Heart left ventricle (tissue), 13 donors: Measurements from ENCODE around the gene MCL1.

ENCODE experiments used
- POLR2A ChIP-seq, 2 donors: fragments of 450-650 bp; IDR thresholded peaks; one replicate each; pipeline ENCODE4 v1.6.1; 2017; ENCODE audit warnings: antibody characterized with exemption in 2 of 2, mild to moderate bottlenecking in 2 of 2, moderate library complexity in 2 of 2
- TF ChIP-seq, protein P1 (sequence below), 12 donors: fragments of 200-600 bp; sonication (generic) in 4 of 12; IDR thresholded peaks; one replicate each; pipeline versions ENCODE4 v1.5.0 to v1.8.0; 2018 to 2022; ENCODE audit warnings: antibody characterized with exemption in 12 of 12, mild to moderate bottlenecking in 5 of 12
- donor health status: ischemic (EF 13 %, LVEDD 7.1; RV severe dilation, severe dysfunction).
- donor health status: DM: no; HTN: yes; CAD: no.
- donor health status: DM: no; HTN: no; CAD: no.
- donor health status: ischemic (EF 25% LVEDD 6.9; RV normal size, moderate dysfunction).
- donor health status: ischemic (EF 25% LVEDD 5.7; RV mildly dilated, moderate dysfunction).
- donor health status: ischemic (EF 35%, LVEDD 5.7; RV mildly dilated, moderate dysfunction).
- donor health status: nonischemic (EF 11% LVEDD 7.7; RV severe dilation, severe dysfunction).
- donor health status: DM: yes; HTN: yes; CAD: no.
- donor health status: PGD.
- donor health status: ischemic (EF 29% LVEDD 5.4; RV normal size, mild dysfunction).
- donor health status: nonischemic (EF 23%, LVEDD 6.1; RV moderate dilation, normal function).

DNA sequence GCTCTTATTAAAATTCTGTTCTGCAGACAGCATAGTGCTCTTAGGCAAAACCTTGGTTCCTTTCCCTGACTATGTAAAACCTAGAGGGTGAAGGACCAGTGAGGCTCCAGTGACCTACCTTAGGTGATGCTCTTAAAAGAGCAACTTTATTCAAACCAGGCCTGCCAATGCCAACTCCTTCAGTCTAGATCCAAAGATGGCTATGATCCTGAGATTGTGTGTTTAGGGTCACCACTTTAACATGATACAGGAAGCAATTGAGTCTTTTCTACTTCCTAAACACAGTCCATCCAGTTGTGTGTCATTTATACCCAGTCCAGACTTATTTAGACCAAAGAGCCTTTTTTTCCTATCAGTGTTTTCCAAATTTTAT lies 10.8 kb downstream of the MCL1 start:
- TF ChIP-seq, protein P1, sequence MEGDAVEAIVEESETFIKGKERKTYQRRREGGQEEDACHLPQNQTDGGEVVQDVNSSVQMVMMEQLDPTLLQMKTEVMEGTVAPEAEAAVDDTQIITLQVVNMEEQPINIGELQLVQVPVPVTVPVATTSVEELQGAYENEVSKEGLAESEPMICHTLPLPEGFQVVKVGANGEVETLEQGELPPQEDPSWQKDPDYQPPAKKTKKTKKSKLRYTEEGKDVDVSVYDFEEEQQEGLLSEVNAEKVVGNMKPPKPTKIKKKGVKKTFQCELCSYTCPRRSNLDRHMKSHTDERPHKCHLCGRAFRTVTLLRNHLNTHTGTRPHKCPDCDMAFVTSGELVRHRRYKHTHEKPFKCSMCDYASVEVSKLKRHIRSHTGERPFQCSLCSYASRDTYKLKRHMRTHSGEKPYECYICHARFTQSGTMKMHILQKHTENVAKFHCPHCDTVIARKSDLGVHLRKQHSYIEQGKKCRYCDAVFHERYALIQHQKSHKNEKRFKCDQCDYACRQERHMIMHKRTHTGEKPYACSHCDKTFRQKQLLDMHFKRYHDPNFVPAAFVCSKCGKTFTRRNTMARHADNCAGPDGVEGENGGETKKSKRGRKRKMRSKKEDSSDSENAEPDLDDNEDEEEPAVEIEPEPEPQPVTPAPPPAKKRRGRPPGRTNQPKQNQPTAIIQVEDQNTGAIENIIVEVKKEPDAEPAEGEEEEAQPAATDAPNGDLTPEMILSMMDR (IDR thresholded peaks at IDR 0.05): no peak
- no peak for TF ChIP-seq POLR2A (IDR thresholded peaks at IDR 0.05)
